Measurements from ENCODE around the gene MRPS27. TPM values are rescaled to one million over a fixed set of nuclear protein-coding genes. Genes with fewer than 3 reads are reported as not detected.

MRPS27 gene
- total RNA-seq, 1 donor from 2014 or later, result 37.0 TPM

- H3K36me3 ChIP-seq (ENCODE audit: insufficient read depth, low read length), result peaks cover 26% of the 10 kb centered on the region
- H3K9me3 ChIP-seq (ENCODE audit: insufficient read depth, low read depth, low read length), result no peaks in the 10 kb centered on the region
- no peaks in the 10 kb centered on the region for H3K4me1 ChIP-seq (ENCODE audit: insufficient read depth, low read length)
- H3K4me1 Mint-ChIP-seq (ENCODE audit: low read depth, unreplicated experiment), result peaks cover 10% of the 10 kb centered on the region
- no peak overlapping the region for H3K4me3 ChIP-seq (ENCODE audit: insufficient read depth, low read depth, low read length)
- no peak for DNase-seq (ENCODE audit: low read depth)
- H3K4me2 ChIP-seq (ENCODE audit: low read length), result no peak overlapping the region
- H3K79me2 ChIP-seq (ENCODE audit: insufficient read depth, low read length), result no peaks in the 10 kb centered on the region
- no peak for FAIRE-seq
- H3K4me3 Mint-ChIP-seq (ENCODE audit: unreplicated experiment), result no peak overlapping the region
- H3K27me3 ChIP-seq (ENCODE audit: insufficient read depth, low read length), result no peaks in the 10 kb centered on the region
- no peak overlapping the region for H3K27ac Mint-ChIP-seq (ENCODE audit: unreplicated experiment)
- peaks cover 1% of the 10 kb centered on the region for H3K36me3 Mint-ChIP-seq (ENCODE audit: low read depth, unreplicated experiment)
- H4K20me1 ChIP-seq (ENCODE audit: insufficient read depth, low read length), result peaks cover 4% of the 10 kb centered on the region
- no peaks in the 10 kb centered on the region for H3K27me3 Mint-ChIP-seq (ENCODE audit: low read depth, unreplicated experiment)
- H3K9me3 Mint-ChIP-seq (ENCODE audit: unreplicated experiment), result no peaks in the 10 kb centered on the region
- TF ChIP-seq EZH2 (IDR thresholded peaks at IDR 0.05; ENCODE audit: insufficient read depth, low read length) (no peak), CTCF (IDR thresholded peaks at IDR 0.05; ENCODE audit: insufficient read depth, low read depth, low read length) (no peak)
- no peak overlapping the region for H2AFZ ChIP-seq (ENCODE audit: low read depth, low read length)
- no peak overlapping the region for H3K9ac ChIP-seq (ENCODE audit: low read length)
- no peak overlapping the region for H3K27ac ChIP-seq (ENCODE audit: low read depth, low read length)
Measured at GRCh38 chr5:72293495-72294055, 26.5 kb downstream of the MRPS27 start.

- Histone ChIP-seq H3K4me3 (ENCODE audit: insufficient read depth, low read depth, low read length) (no peak overlapping the region), H3K9me3 (ENCODE audit: insufficient read depth, low read depth, low read length) (no peaks in the 10 kb centered on the region), H3K27ac (ENCODE audit: low read depth, low read length) (no peak overlapping the region), H2AFZ (ENCODE audit: low read depth, low read length) (no peak overlapping the region), H3K27me3 (ENCODE audit: insufficient read depth, low read length) (no peaks in the 10 kb centered on the region), H3K9ac (ENCODE audit: low read length) (no peak overlapping the region), H3K36me3 (ENCODE audit: insufficient read depth, low read length) (peaks cover 29% of the 10 kb centered on the region), H4K20me1 (ENCODE audit: insufficient read depth, low read length) (no peaks in the 10 kb centered on the region), H3K79me2 (ENCODE audit: insufficient read depth, low read length) (no peaks in the 10 kb centered on the region), H3K4me1 (ENCODE audit: insufficient read depth, low read length) (no peaks in the 10 kb centered on the region), H3K4me2 (ENCODE audit: low read length) (no peak overlapping the region)
- FAIRE-seq, result no peak
- Mint-ChIP-seq H3K36me3 (ENCODE audit: low read depth, unreplicated experiment) (peaks cover 6% of the 10 kb centered on the region), H3K27ac (ENCODE audit: unreplicated experiment) (no peak overlapping the region), H3K9me3 (ENCODE audit: unreplicated experiment) (no peaks in the 10 kb centered on the region), H3K27me3 (ENCODE audit: low read depth, unreplicated experiment) (no peaks in the 10 kb centered on the region), H3K4me3 (ENCODE audit: unreplicated experiment) (no peak overlapping the region), H3K4me1 (ENCODE audit: low read depth, unreplicated experiment) (peaks cover 6% of the 10 kb centered on the region)
- DNase-seq (ENCODE audit: low read depth), result no peak
- TF ChIP-seq CTCF (IDR thresholded peaks at IDR 0.05; ENCODE audit: insufficient read depth, low read depth, low read length), result no peak
- no peak for TF ChIP-seq EZH2 (IDR thresholded peaks at IDR 0.05; ENCODE audit: insufficient read depth, low read length)
Measured at GRCh38 chr5:72292411-72292810, 27.6 kb downstream of the MRPS27 start.

GRCh38 chr5:72291601-72292000 lies 28.4 kb downstream of the MRPS27 start:
- no peak for FAIRE-seq
- H2AFZ ChIP-seq (ENCODE audit: low read depth, low read length), result no peak overlapping the region
- no peak overlapping the region for H3K4me3 Mint-ChIP-seq (ENCODE audit: unreplicated experiment)
- no peaks in the 10 kb centered on the region for H3K9me3 Mint-ChIP-seq (ENCODE audit: unreplicated experiment)
- H3K36me3 Mint-ChIP-seq (ENCODE audit: low read depth, unreplicated experiment), result peaks cover 6% of the 10 kb centered on the region
- peaks cover 29% of the 10 kb centered on the region for H3K36me3 ChIP-seq (ENCODE audit: insufficient read depth, low read length)
- no peaks in the 10 kb centered on the region for H3K9me3 ChIP-seq (ENCODE audit: insufficient read depth, low read depth, low read length)
- H3K4me1 Mint-ChIP-seq (ENCODE audit: low read depth, unreplicated experiment), result peaks cover 6% of the 10 kb centered on the region
- H3K79me2 ChIP-seq (ENCODE audit: insufficient read depth, low read length), result no peaks in the 10 kb centered on the region
- no peak overlapping the region for H3K4me3 ChIP-seq (ENCODE audit: insufficient read depth, low read depth, low read length)
- H3K9ac ChIP-seq (ENCODE audit: low read length), result no peak overlapping the region
- DNase-seq (ENCODE audit: low read depth), result no peak
- no peaks in the 10 kb centered on the region for H4K20me1 ChIP-seq (ENCODE audit: insufficient read depth, low read length)
- no peaks in the 10 kb centered on the region for H3K27me3 ChIP-seq (ENCODE audit: insufficient read depth, low read length)
- H3K4me2 ChIP-seq (ENCODE audit: low read length), result no peak overlapping the region
- H3K27me3 Mint-ChIP-seq (ENCODE audit: low read depth, unreplicated experiment), result no peaks in the 10 kb centered on the region
- no peak overlapping the region for H3K27ac Mint-ChIP-seq (ENCODE audit: unreplicated experiment)
- TF ChIP-seq CTCF (IDR thresholded peaks at IDR 0.05; ENCODE audit: insufficient read depth, low read depth, low read length) (no peak), EZH2 (IDR thresholded peaks at IDR 0.05; ENCODE audit: insufficient read depth, low read length) (no peak)
- no peaks in the 10 kb centered on the region for H3K4me1 ChIP-seq (ENCODE audit: insufficient read depth, low read length)
- no peak overlapping the region for H3K27ac ChIP-seq (ENCODE audit: low read depth, low read length)
